GM12872 (cell line): Measurements from ENCODE around the gene C11orf97.

Source experiments
- TF ChIP-seq, protein P1 (sequence below): IDR thresholded peaks from 3 replicates; pipeline ENCODE4 v1.5.1; 2011; ENCODE audit warnings: low read depth, mild to moderate bottlenecking, low read length, moderate library complexity; ENCODE audit not compliant: insufficient read depth

C11orf97 gene

GRCh38 chr11:94511932-94512781 is at the start of gene C11orf97:
TSS of gene C11orf97 (plus strand) at chr11:94512461. CDS start at chr11:94512529, 68 bp downstream.
- TF ChIP-seq, protein P1, sequence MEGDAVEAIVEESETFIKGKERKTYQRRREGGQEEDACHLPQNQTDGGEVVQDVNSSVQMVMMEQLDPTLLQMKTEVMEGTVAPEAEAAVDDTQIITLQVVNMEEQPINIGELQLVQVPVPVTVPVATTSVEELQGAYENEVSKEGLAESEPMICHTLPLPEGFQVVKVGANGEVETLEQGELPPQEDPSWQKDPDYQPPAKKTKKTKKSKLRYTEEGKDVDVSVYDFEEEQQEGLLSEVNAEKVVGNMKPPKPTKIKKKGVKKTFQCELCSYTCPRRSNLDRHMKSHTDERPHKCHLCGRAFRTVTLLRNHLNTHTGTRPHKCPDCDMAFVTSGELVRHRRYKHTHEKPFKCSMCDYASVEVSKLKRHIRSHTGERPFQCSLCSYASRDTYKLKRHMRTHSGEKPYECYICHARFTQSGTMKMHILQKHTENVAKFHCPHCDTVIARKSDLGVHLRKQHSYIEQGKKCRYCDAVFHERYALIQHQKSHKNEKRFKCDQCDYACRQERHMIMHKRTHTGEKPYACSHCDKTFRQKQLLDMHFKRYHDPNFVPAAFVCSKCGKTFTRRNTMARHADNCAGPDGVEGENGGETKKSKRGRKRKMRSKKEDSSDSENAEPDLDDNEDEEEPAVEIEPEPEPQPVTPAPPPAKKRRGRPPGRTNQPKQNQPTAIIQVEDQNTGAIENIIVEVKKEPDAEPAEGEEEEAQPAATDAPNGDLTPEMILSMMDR: no peak

GRCh38 chr11:94469416-94469815 is 42.8 kb upstream of the C11orf97 start:
- TF ChIP-seq, protein P1: no peak

DNA sequence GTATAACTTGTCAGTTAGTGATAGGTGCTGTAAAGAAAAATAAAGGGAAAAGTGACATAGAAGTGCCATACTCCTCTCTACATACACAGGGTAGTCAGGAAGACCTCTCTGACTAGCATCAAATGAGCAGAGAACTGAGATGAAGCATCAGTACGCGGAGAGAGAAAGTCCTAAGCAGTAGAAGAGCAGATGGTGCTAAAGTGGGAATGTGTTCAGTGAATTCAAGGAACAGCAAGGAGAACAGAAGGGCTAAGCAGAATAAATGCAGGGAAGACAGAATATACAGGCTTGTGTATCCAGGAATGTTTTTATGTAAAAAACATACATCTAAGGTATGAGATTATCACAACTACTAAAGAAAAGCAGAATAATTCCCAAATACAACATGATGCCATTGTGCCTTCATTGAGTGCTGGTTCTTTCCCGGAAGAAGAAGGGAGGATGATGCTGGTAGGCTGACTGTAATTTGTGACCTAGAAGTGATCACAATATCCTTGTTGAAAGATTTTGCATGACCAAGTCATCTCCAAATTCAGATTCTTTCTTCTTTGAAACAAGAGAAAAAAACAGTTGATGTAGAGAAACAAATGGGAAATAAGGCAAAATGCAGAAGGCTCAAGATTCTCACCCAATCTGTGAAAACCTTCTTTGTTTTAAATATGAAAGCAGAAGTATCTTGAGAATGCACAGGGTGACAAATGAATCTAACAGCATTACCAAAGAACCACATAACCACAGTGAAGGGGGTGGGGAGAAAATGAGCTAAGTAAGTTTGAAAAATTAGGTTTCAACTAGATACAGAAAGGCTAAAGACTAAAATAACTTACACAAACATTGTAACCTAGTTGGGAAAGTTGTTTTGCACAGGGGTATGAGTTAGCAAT is 39.1 kb upstream of the C11orf97 start:
- TF ChIP-seq, protein P1: no peak

DNA sequence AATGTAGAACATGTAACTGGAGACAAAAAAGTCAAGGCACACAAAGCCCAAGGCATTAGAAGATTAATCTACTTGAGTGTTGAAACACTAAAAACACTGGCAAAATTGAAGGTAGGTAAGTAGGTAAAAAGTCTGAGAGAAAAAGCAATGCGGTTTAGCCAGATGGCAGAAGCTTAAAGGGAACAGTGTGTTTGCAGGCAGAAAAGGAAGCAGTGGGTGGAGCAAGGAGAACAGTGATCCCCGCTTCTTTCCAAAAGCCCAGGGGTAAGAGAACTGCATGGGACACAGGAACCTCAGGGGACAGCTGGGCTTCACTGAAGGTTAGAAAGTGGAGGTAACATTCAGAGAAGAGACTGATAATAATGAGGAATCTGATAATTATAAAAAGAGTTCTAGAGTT is 34.6 kb upstream of the C11orf97 start:
- TF ChIP-seq, protein P1: no peak

DNA sequence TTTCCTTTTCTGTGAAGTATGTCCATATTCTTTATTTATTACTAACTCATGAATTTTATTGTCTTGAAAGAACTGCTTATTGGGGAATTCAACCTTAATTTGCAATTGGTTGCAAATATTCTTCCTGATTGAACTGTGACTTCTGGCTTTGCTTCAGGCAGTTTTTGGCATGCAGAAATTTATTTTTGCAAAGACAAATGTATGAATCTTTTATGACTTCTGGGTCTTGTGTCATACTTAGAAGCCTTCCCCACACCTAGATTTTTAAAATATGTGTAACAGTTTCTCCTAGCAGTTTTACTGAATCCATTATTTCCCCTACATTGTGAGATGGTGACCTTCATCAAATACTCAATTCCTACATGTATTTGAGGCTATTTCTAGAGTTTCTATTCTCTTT is 30.9 kb upstream of the C11orf97 start:
- TF ChIP-seq, protein P1: no peak

GRCh38 chr11:94486068-94486467 is 26.2 kb upstream of the C11orf97 start:
- TF ChIP-seq, protein P1: no peak

DNA sequence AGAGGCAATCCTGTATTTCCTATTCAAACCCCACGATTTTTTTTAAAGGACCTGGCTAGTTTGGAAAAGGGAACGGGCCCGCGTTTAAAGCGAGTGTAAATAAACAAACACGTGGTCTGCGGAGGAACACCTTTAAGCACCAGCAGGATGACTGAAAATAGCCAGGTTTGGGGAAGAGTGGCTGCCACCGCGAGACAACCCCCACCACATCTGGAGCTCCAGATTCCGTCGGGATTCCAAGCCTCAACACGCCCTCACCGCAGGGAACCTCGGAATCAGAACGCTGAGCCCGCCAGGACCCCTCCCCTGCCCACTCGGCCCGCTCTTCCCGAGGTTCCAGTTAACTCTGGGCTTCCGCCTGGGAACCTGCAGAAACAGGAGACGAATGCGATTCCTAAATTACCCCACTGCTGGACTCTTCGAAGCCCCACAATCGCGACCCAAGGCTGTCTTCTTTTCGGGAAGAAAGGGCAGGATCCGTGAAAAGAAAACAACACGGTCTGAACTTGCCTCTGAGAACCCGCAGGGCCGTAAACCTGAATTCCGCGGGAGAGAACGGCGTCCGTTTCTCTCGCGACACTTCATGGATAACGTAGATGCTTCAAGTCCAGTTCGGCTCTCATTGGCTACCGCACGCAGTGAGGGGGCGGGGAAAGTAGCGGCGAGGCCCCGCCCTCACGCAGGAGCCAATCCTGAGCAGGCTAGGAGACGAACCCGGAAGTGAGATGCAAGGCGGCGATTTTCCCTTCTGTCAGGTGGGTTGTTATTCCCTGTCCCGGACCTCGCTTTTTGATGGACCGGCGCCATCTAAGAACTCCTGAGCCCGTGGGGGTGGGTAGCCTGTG is 18.8 kb upstream of the C11orf97 start, which contains the start of the genes ANKRD49 and MRE11:
ANKRD49 (plus strand) TSS at position 704 of the 845 bp plus-strand sequence. CDS start 2,710 bp downstream, outside the sequence.
MRE11 (minus strand) TSS at position 564 of the 845 bp plus-strand sequence. CDS start 1,043 bp downstream, outside the sequence.
- TF ChIP-seq, protein P1: no peak
